ENCODE results near the gene MCCC1. TPM values are rescaled to one million over a fixed set of nuclear protein-coding genes. Genes with fewer than 3 reads are reported as not detected.

Gene MCCC1
- total and polyA plus RNA-seq, 2 of the 13 experiments (the other 11 are each of a cell fraction or from before 2014, with no cell fraction given): 11.7 to 30.1 TPM

DNA sequence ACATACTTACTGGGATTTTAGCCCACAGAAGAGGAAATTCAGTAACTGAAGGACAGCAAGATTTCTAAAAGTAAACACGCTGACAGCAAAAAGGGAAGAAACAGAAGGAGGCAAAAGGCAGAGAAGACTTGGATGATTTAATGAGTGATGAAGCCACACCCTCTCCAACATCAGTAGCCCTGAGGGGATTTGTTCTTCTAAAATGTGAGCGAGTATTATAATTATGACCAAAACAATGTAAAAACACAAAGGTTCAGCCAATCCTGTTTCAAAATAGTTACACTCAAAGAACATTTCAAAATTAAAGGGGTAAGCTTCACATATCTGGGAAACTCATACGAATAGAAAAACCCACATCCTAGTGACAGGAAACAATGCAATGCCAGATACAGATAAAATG, 25.0 kb downstream of the MCCC1 start (continued):
- TF ChIP-seq RFXAP (CRISPR knock-in tag; IDR thresholded peaks at IDR 0.05; ENCODE audit: borderline replicate concordance) (no peak), ATF1 (CRISPR knock-in tag; IDR thresholded peaks at IDR 0.05) (no peak)
- TF ChIP-seq, protein P1, sequence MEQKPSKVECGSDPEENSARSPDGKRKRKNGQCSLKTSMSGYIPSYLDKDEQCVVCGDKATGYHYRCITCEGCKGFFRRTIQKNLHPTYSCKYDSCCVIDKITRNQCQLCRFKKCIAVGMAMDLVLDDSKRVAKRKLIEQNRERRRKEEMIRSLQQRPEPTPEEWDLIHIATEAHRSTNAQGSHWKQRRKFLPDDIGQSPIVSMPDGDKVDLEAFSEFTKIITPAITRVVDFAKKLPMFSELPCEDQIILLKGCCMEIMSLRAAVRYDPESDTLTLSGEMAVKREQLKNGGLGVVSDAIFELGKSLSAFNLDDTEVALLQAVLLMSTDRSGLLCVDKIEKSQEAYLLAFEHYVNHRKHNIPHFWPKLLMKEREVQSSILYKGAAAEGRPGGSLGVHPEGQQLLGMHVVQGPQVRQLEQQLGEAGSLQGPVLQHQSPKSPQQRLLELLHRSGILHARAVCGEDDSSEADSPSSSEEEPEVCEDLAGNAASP (CRISPR knock-in tag; IDR thresholded peaks at IDR 0.05; ENCODE audit: borderline replicate concordance): no peak

DNA sequence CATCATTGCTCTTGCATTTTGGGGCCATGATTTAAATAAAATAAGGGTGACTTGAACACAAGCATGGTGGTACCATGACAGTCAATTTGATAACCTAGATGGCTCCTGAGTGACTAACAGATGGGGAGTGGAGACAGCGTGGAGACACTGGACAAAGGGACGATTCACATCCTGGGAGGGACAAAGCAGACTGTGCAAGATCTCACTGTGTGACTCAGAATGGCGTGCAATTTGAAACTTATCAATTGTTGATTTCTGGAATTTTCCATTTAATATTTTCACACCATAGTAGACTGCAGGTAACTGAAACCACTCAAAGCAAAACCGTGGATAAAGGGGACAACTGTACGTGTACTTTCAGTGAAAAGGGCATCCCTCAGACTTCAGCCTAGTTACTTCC, 25.5 kb downstream of the MCCC1 start:
- H3K36me3 ChIP-seq (replicated peaks in 1 of 2; ENCODE audit: control insufficient read depth in 1 of 2, insufficient read depth in 2 of 2, low read length in 2 of 2): peaks cover 1 to 9% of the 10 kb centered on the region in 2 experiments; a peak in 4 of 5 replicates
- H3K9ac ChIP-seq (ENCODE audit: insufficient read depth, low read depth, low read length): no peak overlapping the region
- in situ Hi-C loops (cut with HindIII; ENCODE audit: extremely low pct_ligation_motif_present, low pct_unique_long_range_greater_than_20kb) (no loop called here), intact Hi-C loops (cut with micrococcal nuclease; ENCODE audit: unreplicated experiment) (no loop called here)
- no peak overlapping the region for H3K4me2 ChIP-seq (ENCODE audit: low read depth, low read length)
- no peaks in the 10 kb centered on the region for H3K4me1 ChIP-seq (ENCODE audit: insufficient read depth, low read length)
- TF ChIP-seq ZNF562 (CRISPR knock-in tag; IDR thresholded peaks at IDR 0.05; ENCODE audit: borderline replicate concordance) (no peak), HNRNPL (IDR thresholded peaks at IDR 0.05; ENCODE audit: low read depth, low read length) (no peak)
- TF ChIP-seq, protein P2, sequence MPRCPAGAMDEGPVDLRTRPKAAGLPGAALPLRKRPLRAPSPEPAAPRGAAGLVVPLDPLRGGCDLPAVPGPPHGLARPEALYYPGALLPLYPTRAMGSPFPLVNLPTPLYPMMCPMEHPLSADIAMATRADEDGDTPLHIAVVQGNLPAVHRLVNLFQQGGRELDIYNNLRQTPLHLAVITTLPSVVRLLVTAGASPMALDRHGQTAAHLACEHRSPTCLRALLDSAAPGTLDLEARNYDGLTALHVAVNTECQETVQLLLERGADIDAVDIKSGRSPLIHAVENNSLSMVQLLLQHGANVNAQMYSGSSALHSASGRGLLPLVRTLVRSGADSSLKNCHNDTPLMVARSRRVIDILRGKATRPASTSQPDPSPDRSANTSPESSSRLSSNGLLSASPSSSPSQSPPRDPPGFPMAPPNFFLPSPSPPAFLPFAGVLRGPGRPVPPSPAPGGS (CRISPR knock-in tag; IDR thresholded peaks at IDR 0.05): no peak
- DNase-seq (ENCODE audit: low spot score) (no peak), FAIRE-seq (no peak), ATAC-seq (no peak)
- no peaks in the 10 kb centered on the region for H4K20me1 ChIP-seq (ENCODE audit: insufficient read depth, low read length)
- no peak overlapping the region for H3K27ac ChIP-seq (ENCODE audit: extremely low read length, insufficient read depth, low read length)
- ChIA-PET POLR2A (no interaction called here), CTCF (ENCODE audit: low intra/inter-chr PET ratio, low total read pairs) (no interaction called here)
- no peaks in the 10 kb centered on the region for H3K27me3 ChIP-seq (ENCODE audit: control insufficient read depth in 1 of 2, insufficient read depth in 2 of 2, low read length in 2 of 2)
- no peak overlapping the region for H3K4me3 ChIP-seq (replicated peaks in 1 of 3; ENCODE audit: insufficient read depth in 1 of 3, low read depth in 2 of 3, low read length in 3 of 3)
- H3K79me2 ChIP-seq (ENCODE audit: insufficient read depth, low read length): no peaks in the 10 kb centered on the region
- H2AFZ ChIP-seq (ENCODE audit: low read length): no peak overlapping the region
- H3K9me3 ChIP-seq (ENCODE audit: low read length): no peaks in the 10 kb centered on the region
- 91% methylated on average over 5 of the region's 5 CpGs for WGBS (ENCODE audit: low lambda C conversion rate)
- BruUV-seq (replicated peaks): no TSS peak

Measured in HepG2 (cell line).